ENCODE measurements around the gene SFT2D1. TPM values are rescaled to one million over a fixed set of nuclear protein-coding genes. Genes with fewer than 3 reads are reported as not detected.
"Not testable (repeated sequence)": the region's sequence is repeated elsewhere in the genome, so short reads cannot be mapped to it uniquely, and the experiment has no call there.

SFT2D1 gene
- 10 to 100 TPM; 58.7 to 65.4 (median 60.7) TPM for total RNA-seq

GRCh38 chr6:166342349-166343149 lies at the start of gene SFT2D1:
SFT2D1 (minus strand) TSS chr6:166342545; CDS start chr6:166342481, 64 bp downstream.
- peak within 1 kb of the TSS; percentile 97 for H3K4me3 Mint-ChIP-seq
- H3K4me1 Mint-ChIP-seq (ENCODE audit: low read depth): peaks cover 7% of the 10 kb centered on the region
- H3K36me3 Mint-ChIP-seq (ENCODE audit: insufficient read depth): peaks cover 5% of the 10 kb centered on the region
- H3K9me3 Mint-ChIP-seq: no peaks in the 10 kb centered on the region
- peak; percentile 67 for DNase-seq
- no peaks in the 10 kb centered on the region for H3K27me3 Mint-ChIP-seq (ENCODE audit: low read depth)
- ATAC-seq: peak; percentile 78 to 80

- Mint-ChIP-seq H3K9me3 (no peaks in the 10 kb centered on the region), H3K27me3 (ENCODE audit: low read depth) (peaks cover 4% of the 10 kb centered on the region), H3K4me3 (no peak overlapping the region), H3K4me1 (ENCODE audit: low read depth) (peaks cover 2% of the 10 kb centered on the region), H3K36me3 (ENCODE audit: insufficient read depth) (no peaks in the 10 kb centered on the region)
- DNase-seq (no peak), ATAC-seq (no peak)
Measured at GRCh38 chr6:166389119-166389518, 46.8 kb upstream of the SFT2D1 start.

DNA sequence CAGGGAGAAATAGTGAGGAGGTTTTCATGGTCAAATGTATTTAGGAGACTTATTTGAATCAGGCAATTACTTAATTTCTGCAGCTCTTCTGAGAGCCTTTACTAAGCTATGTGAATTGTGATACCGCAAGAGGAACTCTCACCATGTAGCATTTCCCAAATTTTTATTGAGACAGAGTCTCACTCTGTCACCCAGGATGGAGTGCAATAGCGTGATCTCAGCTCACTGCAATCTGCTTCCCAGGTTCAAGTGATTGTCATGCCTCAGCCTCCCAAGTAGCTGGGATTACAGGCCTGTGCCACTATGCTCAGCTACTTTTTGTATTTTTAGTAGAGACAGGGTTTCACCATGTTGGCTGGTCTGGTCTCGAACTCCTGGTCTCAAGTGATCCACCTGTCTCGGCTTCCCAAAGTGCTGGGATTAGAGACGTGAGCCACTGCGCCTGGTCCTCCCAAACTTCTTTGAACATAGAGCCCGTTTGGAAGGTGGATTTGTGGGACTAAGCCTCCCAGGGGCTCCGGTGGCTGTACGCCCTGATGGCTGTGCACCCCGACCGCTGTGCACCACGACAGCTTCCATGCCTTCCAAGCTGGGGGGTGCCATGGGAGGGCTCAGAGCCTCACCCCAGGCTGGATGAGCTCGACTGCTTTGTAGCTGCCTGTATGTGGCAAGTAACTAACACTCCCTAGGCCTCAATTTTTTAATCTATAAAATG lies 46.1 kb upstream of the SFT2D1 start:
- no peak overlapping the region for H3K4me3 Mint-ChIP-seq
- DNase-seq (no peak), ATAC-seq (no peak)
- peaks cover 6% of the 10 kb centered on the region for H3K4me1 Mint-ChIP-seq (ENCODE audit: low read depth)
- H3K9me3 Mint-ChIP-seq: no peaks in the 10 kb centered on the region
- no peaks in the 10 kb centered on the region for H3K36me3 Mint-ChIP-seq (ENCODE audit: insufficient read depth)
- peaks cover 4% of the 10 kb centered on the region for H3K27me3 Mint-ChIP-seq (ENCODE audit: low read depth)

GRCh38 chr6:166387642-166388289 lies 45.4 kb upstream of the SFT2D1 start:
- no peaks in the 10 kb centered on the region for H3K9me3 Mint-ChIP-seq
- no peaks in the 10 kb centered on the region for H3K27me3 Mint-ChIP-seq (ENCODE audit: low read depth)
- peaks cover 6% of the 10 kb centered on the region for H3K4me1 Mint-ChIP-seq (ENCODE audit: low read depth)
- no peaks in the 10 kb centered on the region for H3K36me3 Mint-ChIP-seq (ENCODE audit: insufficient read depth)
- DNase-seq: no peak
- ATAC-seq: no peak
- no peak overlapping the region for H3K4me3 Mint-ChIP-seq

DNA sequence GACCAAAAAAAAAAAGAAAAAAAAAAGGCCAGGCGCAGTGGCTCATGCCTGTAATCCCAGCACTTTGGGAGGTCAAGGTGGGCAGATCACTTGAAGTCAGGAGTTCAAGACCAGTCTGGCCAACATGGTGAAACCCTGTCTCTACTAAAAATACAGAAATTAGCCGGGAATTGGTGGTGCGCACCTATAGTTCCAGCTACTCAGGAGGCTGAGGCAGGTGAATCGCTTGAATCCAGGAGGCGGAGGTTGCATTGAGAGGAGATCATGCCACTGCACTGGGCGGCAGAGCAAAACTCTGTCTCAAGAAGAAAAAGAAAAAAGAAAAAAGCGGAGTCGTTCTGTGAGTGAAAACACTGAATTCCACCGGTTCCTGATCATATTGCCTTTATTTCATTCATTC lies 44.8 kb upstream of the SFT2D1 start:
- DNase-seq; ATAC-seq; H3K27me3 Mint-ChIP-seq (ENCODE audit: low read depth); H3K9me3 Mint-ChIP-seq; H3K4me3 Mint-ChIP-seq; H3K4me1 Mint-ChIP-seq (ENCODE audit: low read depth); H3K36me3 Mint-ChIP-seq (ENCODE audit: insufficient read depth): not testable (repeated sequence)

GRCh38 chr6:166386111-166386510 lies 43.8 kb upstream of the SFT2D1 start:
- peaks cover 11% of the 10 kb centered on the region for H3K4me1 Mint-ChIP-seq (ENCODE audit: low read depth)
- H3K4me3 Mint-ChIP-seq: no peak overlapping the region
- ATAC-seq: no peak
- H3K36me3 Mint-ChIP-seq (ENCODE audit: insufficient read depth): no peaks in the 10 kb centered on the region
- H3K9me3 Mint-ChIP-seq: no peaks in the 10 kb centered on the region
- no peak for DNase-seq
- no peaks in the 10 kb centered on the region for H3K27me3 Mint-ChIP-seq (ENCODE audit: low read depth)

DNA sequence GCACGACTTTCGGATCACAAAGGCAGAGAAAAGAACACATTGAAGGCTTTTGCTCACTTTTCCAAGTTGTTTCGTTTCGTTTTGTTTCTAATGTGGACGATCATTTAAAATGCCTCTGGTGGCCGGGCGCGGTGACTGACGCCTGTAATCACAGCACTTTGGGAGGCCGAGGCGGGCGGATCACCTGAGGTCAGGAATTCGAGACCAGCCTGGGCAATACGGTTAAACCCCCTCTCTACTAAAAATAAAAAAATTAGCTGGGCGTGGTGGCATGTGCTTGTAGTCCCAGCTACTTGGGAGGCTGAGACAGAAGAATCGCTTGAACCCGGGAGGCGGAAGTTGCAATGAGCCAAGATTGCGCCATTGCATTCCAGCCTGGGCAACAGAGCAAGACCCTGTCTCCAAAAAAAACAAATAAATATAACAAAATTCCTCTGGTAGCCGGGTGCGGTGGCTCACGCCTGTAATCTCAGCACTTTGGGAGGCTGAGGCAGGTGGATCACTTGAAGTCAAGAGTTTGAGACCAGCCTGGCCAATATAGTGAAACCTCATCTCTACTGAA lies 41.5 kb upstream of the SFT2D1 start:
- not testable (repeated sequence) for H3K36me3 Mint-ChIP-seq (ENCODE audit: insufficient read depth); DNase-seq; H3K9me3 Mint-ChIP-seq; H3K27me3 Mint-ChIP-seq (ENCODE audit: low read depth); ATAC-seq
- peaks cover 11% of the 10 kb centered on the region for H3K4me1 Mint-ChIP-seq (ENCODE audit: low read depth)
- H3K4me3 Mint-ChIP-seq: peak overlapping the region; percentile 84

GRCh38 chr6:166382933-166383801 lies 40.8 kb upstream of the SFT2D1 start, which contains the start of gene MPC1:
MPC1 (minus strand) TSS chr6:166382940; CDS start chr6:166382876, 64 bp downstream.
- Mint-ChIP-seq H3K4me3 (peak within 1 kb of the TSS; percentile 93), H3K27me3 (ENCODE audit: low read depth) (no peaks in the 10 kb centered on the region), H3K9me3 (no peaks in the 10 kb centered on the region), H3K36me3 (ENCODE audit: insufficient read depth) (no peaks in the 10 kb centered on the region), H3K4me1 (ENCODE audit: low read depth) (peaks cover 11% of the 10 kb centered on the region)
- peak; percentile 89 for DNase-seq
- peak; percentile 93 to 95 for ATAC-seq

GRCh38 chr6:166382500-166382932 lies 40.2 kb upstream of the SFT2D1 start:
- peak overlapping the region; percentile 93 for H3K4me3 Mint-ChIP-seq
- H3K4me1 Mint-ChIP-seq (ENCODE audit: low read depth): peaks cover 11% of the 10 kb centered on the region
- no peaks in the 10 kb centered on the region for H3K36me3 Mint-ChIP-seq (ENCODE audit: insufficient read depth)
- H3K9me3 Mint-ChIP-seq: no peaks in the 10 kb centered on the region
- no peak for DNase-seq
- peak; percentile 2 to 16 for ATAC-seq
- no peaks in the 10 kb centered on the region for H3K27me3 Mint-ChIP-seq (ENCODE audit: low read depth)

DNA sequence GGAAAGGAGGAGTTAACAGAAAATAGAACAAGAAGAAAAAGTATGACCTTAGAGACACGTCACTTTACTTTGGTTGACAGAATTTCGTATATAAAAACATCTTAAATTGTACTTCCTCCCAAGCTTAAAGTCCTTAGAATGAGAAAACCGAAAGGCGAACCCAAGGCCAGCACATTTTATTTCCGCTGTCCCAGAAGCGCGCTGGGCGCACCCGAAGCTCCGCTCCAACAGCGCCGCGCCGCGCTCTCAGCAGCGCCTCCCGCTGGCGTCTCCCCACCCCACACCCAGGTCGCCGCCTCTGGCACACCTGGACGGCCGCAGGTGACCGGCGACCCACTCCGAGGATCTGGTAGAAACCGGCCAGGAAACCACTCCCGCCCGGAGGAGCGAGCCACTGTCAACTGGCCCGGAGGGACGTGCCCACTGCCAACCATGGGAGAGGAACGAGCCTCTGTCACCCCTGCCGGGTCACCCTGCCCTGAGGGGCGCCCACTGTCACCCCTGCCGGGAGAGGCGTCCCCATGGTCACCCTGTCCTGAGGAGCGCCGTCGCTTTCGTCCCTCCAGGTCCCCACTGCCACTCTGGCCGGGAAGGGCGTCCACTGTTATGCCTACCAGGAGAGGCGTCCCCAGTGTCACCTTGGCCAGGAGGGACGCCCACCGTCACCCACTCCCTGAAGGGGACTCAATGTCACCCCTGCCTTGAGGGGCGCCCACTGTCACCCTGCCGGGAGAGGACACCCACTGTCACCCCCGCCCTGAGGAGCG lies 39.6 kb upstream of the SFT2D1 start:
- Mint-ChIP-seq H3K9me3 (no peaks in the 10 kb centered on the region), H3K4me3 (peak overlapping the region; percentile 93), H3K36me3 (ENCODE audit: insufficient read depth) (no peaks in the 10 kb centered on the region), H3K27me3 (ENCODE audit: low read depth) (no peaks in the 10 kb centered on the region), H3K4me1 (ENCODE audit: low read depth) (peaks cover 11% of the 10 kb centered on the region)
- ATAC-seq: peak; percentile 21 to 30
- DNase-seq: peak; percentile 51

GRCh38 chr6:166381381-166381732 lies 39.0 kb upstream of the SFT2D1 start:
- ATAC-seq (no peak), DNase-seq (no peak)
- Mint-ChIP-seq H3K4me3 (peak overlapping the region; percentile 93), H3K36me3 (ENCODE audit: insufficient read depth) (no peaks in the 10 kb centered on the region), H3K27me3 (ENCODE audit: low read depth) (no peaks in the 10 kb centered on the region), H3K9me3 (no peaks in the 10 kb centered on the region), H3K4me1 (ENCODE audit: low read depth) (peaks cover 11% of the 10 kb centered on the region)

GRCh38 chr6:166379800-166380199 lies 37.5 kb upstream of the SFT2D1 start:
- Mint-ChIP-seq H3K36me3 (ENCODE audit: insufficient read depth) (no peaks in the 10 kb centered on the region), H3K9me3 (no peaks in the 10 kb centered on the region), H3K4me3 (no peak overlapping the region), H3K27me3 (ENCODE audit: low read depth) (no peaks in the 10 kb centered on the region), H3K4me1 (ENCODE audit: low read depth) (peaks cover 11% of the 10 kb centered on the region)
- ATAC-seq: no peak
- DNase-seq: no peak

- ATAC-seq (no peak), DNase-seq (no peak)
- Mint-ChIP-seq H3K9me3 (no peaks in the 10 kb centered on the region), H3K4me3 (no peak overlapping the region), H3K36me3 (ENCODE audit: insufficient read depth) (peaks cover 3% of the 10 kb centered on the region), H3K27me3 (ENCODE audit: low read depth) (no peaks in the 10 kb centered on the region), H3K4me1 (ENCODE audit: low read depth) (peaks cover 9% of the 10 kb centered on the region)
Measured at GRCh38 chr6:166379103-166379586, 36.8 kb upstream of the SFT2D1 start.

All from activated T-cell treated with anti-CD3 and anti-CD28 coated beads, Interleukin-2, amount 50 U/mL, for 4 hours (primary cell).